Right cardiac atrium (tissue), 5 donors: ENCODE measurements around the gene ZNF132. TPM values are rescaled to one million over a fixed set of nuclear protein-coding genes. Genes with fewer than 3 reads are reported as not detected.
A peak's percentile ranks its signal among the peaks of the same experiment; 100 is the strongest.

Experiments
- ATAC-seq, 2 donors: fragments of 200-7000 bp; cut with Tn5 transposase; one replicate each; pipeline versions ENCODE4 v1.8.0 to v1.9.1; 2020; ENCODE audit warnings: moderate library complexity in 2 of 2, mild to moderate bottlenecking in 1 of 2
- DNase-seq, 3 donors: peaks; one replicate each; pipeline ENCODE4 v3.0.0-alpha.2; 2020
- H3K27ac ChIP-seq: one replicate; pipeline ENCODE4 v1.5.1; 2013; ENCODE audit warnings: mild to moderate bottlenecking, low read length, control low read depth, moderate library complexity
- H3K27me3 ChIP-seq: one replicate; pipeline ENCODE4 v1.6.1; 2013; ENCODE audit not compliant: control insufficient read depth, insufficient read depth
- H3K4me1 ChIP-seq: one replicate; pipeline ENCODE4 v1.6.1; 2013; ENCODE audit warnings: low read length; ENCODE audit not compliant: control insufficient read depth, insufficient read depth
- H3K4me3 ChIP-seq: one replicate; pipeline ENCODE4 v1.5.1; 2013; ENCODE audit warnings: low read length, control low read depth
- H3K9me3 ChIP-seq: one replicate; pipeline ENCODE4 v1.6.1; 2013; ENCODE audit warnings: low read length; ENCODE audit not compliant: control insufficient read depth
- WGBS: extraction: QIAGEN DNeasy Blood & Tissue Kit; methylation state at CpG from one replicate; pipeline ENCODE4 v1.1.7; 2013; 5-methylcytosine and 5-hydroxymethylcytosine counted together
- intact Hi-C, 4 donors: fragments of 100-400 bp; cut with DNase I; formaldehyde crosslinking; loops; one replicate each; pipeline versions ENCODE4 v1.11.0 to v1.14.0; 2022 to 2023
- polyA plus RNA-seq: library from polyadenylated mRNA; stranded (reverse); fragments of 200-250 nt; gene quantifications from one replicate; pipeline ENCODE4 v1.2.3, GENCODE V29; 2013
- total RNA-seq, 4 donors: library from RNA; stranded (reverse); fragmentation: NEBNext Ultra II Directional; extraction: Animal tissue kit (Norgen Biotek cat#: 25700); gene quantifications; one replicate each; pipeline ENCODE4 v1.2.1, GENCODE V29; 2021
- donor health status: healthy with polysubstance abuse.
- donor health status: DM: no; HTN: yes; CAD: no.
- donor health status: DM: no; HTN: no; CAD: no.
- donor health status: DM: no; HTN: yes; CAD: no; lungs with severe emphysema.
- donor health status: DM: yes; HTN: yes; CAD: no.

The ZNF132 gene
- total and polyA plus RNA-seq, 5 donors: 2.4 to 7.5 (median 6.6) TPM

DNA sequence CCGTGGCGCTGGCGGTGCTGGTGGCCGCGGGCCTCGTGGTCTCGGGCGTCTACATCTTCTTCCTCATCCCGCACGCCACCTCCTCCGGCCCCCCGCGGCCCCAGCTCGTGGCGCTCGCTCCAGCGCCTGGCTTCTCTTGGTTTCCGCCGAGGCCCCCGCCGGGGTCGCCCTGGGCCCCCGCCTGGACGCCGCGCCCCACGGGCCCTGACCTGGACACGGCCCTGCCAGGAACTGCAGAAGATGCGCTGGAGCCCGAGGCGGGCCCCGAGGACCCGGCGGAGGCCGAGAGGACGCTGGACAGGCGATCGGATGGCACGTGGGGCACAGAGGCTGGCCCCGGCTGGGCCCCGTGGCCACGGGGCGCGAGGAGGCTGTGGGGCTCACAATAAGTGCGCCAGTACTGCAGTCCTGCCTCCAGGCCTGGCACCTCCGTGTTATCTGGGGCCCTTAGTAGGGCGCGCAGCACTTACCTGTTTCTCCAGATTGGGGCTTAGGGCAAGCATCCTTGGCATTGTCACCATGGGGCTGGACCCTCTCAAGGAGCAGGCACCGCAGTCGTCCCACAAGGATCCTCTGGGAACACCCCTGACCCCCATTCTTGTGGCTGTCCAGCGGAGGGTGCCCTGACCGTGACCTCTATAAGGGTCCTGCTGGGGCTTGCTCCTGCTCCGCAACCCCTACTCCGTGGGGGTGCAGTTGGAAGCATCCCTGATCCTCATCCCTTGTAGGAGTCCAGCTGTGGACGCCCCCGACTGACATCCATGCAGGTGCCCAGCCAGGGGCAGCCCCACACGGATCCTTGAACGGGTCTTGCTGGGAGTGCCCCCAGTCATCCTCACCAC, 43.0 kb downstream of the ZNF132 start:
- Histone ChIP-seq H3K4me1 (no peaks in the 10 kb centered on the region), H3K27ac (no peak overlapping the region), H3K4me3 (no peak overlapping the region), H3K9me3 (no peaks in the 10 kb centered on the region), H3K27me3 (no peaks in the 10 kb centered on the region)
- intact Hi-C loops: no loop called here
- ATAC-seq (no peak), DNase-seq (peak in 1 of 3 donors; percentile 50)
- WGBS: 28% methylated on average over 58 of the region's 58 CpGs

DNA sequence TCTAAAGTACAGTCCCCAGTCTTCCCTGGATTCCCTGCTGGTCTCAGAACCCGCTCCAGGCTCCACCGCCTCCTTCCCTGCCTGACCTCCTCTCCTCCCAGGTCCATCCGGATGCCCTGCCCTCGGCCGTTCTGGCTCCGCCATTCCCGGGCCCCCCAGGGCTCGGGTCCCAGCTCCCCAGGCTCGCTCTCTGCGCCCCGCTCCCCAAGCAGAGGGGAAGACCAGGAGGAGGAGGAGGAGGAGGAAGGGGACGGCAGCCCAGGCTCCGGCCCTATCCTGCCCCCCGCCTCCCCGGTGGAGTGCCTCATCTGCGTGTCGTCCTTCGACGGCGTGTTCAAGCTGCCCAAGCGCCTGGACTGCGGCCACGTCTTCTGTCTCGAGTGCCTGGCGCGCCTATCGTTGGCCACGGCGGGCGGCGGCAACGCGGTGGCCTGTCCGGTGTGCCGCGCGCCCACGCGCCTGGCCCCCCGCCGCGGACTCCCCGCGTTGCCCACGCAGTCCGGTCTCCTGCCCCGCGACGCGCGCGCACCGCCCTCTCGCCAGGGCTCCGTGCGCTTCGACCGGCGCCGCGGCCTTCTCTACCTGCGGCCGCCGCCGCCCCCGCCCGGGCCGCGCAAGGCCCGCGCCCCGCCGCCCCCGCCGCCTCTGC, 43.9 kb downstream of the ZNF132 start:
- DNase-seq (peak in 1 of 3 donors; percentile 61), ATAC-seq (no peak)
- intact Hi-C loops: no loop called here
- Histone ChIP-seq H3K27me3 (no peaks in the 10 kb centered on the region), H3K27ac (no peak overlapping the region), H3K9me3 (no peaks in the 10 kb centered on the region), H3K4me3 (no peak overlapping the region), H3K4me1 (no peaks in the 10 kb centered on the region)
- WGBS: 4% methylated on average over 75 of the region's 75 CpGs

DNA sequence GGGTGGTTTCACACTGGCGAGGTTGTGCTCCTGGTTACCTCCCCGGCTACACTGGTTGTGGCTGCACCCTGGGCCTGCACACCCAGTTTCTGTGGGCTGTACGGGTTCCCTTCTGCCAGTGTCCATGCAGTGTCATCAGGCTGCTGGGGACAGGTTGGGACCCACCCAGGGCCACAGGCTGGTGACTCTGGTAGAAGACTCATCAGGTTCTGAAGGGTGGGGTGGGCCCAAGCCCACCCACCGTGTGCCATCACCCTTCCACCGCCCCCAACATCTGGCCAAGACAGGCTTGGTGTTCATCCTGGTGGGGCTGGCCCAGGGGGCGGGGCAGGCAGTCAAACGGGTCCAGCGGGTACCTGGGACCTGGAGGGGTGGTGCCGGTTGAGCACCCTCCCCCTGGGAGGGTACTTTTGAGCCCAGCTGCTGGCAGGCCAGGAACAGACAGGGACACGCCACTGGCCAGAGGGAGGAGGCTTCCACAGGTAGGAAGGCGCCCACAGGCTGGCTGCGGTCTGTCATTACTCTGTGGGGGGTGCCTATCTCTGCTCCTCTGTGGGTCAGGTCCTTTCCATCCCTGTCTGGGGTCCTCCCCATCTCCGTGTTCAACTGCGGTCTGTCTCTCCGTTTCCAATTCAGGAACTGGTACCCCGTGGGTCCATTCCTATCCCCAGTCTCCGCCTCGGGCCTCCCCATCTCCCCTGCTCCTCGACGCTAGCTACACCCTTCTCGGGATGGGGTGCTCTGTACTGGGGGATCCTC, 44.6 kb downstream of the ZNF132 start, which contains the start of gene RNF225:
Gene RNF225 (plus strand): TSS at position 437 of the 759 bp plus-strand sequence. CDS start 434 bp downstream, outside the sequence.
- 34% methylated on average over 21 of the region's 21 CpGs for WGBS
- H3K4me1 ChIP-seq: no peaks in the 10 kb centered on the region
- H3K27ac ChIP-seq: no peak within 1 kb of the TSS
- ATAC-seq: peak; percentile 7 to 28
- peak in 1 of 3 donors; percentile 42 for DNase-seq
- H3K9me3 ChIP-seq: no peaks in the 10 kb centered on the region
- no peaks in the 10 kb centered on the region for H3K27me3 ChIP-seq
- no peak within 1 kb of the TSS for H3K4me3 ChIP-seq
- intact Hi-C loops: no loop called here

DNA sequence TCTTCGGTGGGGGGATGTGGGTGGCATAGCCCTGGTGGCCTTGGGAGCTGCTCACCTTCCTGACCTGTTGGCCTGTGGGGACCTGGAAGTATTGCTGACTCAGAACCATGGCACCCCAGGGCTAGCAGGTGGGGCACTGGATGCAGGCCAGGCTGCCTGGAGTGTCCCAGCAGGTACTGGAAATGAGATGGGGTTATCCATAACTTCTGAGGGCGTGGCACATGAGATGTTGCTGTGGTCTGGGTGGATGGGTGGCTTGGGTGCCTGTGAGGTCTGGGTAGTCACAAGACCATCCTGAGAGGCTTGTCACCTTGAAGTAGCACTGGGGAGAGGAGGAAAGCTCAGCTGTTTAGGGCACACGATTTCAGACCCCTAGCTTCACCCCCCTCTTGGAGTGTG, 45.1 kb downstream of the ZNF132 start:
- H3K4me3 ChIP-seq: no peak overlapping the region
- intact Hi-C loops: no loop called here
- no peaks in the 10 kb centered on the region for H3K9me3 ChIP-seq
- H3K4me1 ChIP-seq: no peaks in the 10 kb centered on the region
- 73% methylated on average over 3 of the region's 3 CpGs for WGBS
- ATAC-seq: peak in 1 of 2 donors; percentile 5
- H3K27ac ChIP-seq: no peak overlapping the region
- H3K27me3 ChIP-seq: no peaks in the 10 kb centered on the region
- peak in 1 of 3 donors; percentile 38 for DNase-seq

DNA sequence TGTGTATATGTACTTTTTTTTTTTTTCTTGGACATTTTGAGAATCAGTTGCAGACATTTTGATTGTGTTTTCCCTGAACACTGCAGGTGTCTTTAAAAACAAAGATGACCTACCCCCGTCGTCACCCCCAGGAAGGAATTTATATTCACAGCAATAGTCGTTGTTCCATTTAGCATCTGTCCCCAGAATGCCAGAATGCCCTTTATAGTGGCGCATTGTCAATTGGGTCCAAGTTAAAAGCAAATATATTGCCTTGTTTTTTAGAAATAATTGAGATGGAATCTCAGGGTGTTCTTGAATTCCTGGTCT, 46.3 kb downstream of the ZNF132 start:
- no peak overlapping the region for H3K27ac ChIP-seq
- H3K9me3 ChIP-seq: no peaks in the 10 kb centered on the region
- no peak for DNase-seq
- WGBS: 88% methylated on average over 4 of the region's 4 CpGs
- intact Hi-C loops: no loop called here
- ATAC-seq: no peak
- no peaks in the 10 kb centered on the region for H3K4me1 ChIP-seq
- H3K4me3 ChIP-seq: no peak overlapping the region
- H3K27me3 ChIP-seq: no peaks in the 10 kb centered on the region

DNA sequence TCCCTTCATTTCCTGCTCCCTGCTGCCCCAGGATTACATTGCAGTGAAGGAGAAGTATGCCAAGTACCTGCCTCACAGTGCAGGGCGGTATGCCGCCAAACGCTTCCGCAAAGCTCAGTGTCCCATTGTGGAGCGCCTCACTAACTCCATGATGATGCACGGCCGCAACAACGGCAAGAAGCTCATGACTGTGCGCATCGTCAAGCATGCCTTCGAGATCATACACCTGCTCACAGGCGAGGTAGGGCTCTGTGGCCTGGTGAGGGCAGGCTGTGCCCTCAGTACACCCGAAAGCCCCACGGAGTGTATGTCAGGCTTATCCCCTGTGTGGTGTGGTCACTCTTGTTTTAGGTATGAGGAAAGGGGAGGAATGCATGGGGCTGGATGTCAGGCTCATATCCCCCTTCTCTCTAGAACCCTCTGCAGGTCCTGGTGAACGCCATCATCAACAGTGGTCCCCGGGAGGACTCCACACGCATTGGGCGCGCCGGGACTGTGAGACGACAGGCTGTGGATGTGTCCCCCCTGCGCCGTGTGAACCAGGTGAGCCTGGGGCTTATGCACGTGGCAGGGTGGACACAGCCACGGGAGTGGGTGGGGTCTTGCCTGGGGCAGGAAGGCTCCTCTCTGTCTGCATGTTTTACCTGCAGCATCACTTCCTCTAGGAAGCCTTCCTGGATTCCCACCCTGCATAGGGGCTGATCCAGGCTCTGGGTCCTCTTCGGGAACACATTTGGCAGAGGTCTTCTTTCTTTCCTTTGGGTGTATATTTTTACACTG, 46.8 kb downstream of the ZNF132 start:
- Histone ChIP-seq H3K4me1 (peaks cover under 1% of the 10 kb centered on the region), H3K9me3 (no peaks in the 10 kb centered on the region), H3K27me3 (no peaks in the 10 kb centered on the region), H3K27ac (no peak overlapping the region), H3K4me3 (no peak overlapping the region)
- intact Hi-C loops: no loop called here
- DNase-seq (peak in 1 of 3 donors; percentile 46), ATAC-seq (no peak)
- WGBS: 90% methylated on average over 26 of the region's 26 CpGs

DNA sequence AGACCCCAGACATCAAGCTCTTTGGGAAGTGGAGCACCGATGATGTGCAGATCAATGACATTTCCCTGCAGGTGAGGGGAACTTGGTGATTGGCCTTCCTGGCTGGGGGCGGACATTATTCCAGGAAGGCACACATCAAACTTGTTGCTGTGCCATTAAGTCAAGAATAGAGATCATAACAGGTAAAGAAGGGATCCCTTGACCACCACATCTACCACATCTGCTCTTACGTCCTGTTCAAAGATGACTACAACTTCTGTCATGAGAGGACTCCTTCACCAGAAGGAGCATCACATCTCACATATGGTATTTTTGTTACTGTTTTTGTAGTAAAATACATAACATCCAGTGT, 51.8 kb downstream of the ZNF132 start:
- Histone ChIP-seq H3K4me1 (peaks cover 13% of the 10 kb centered on the region), H3K4me3 (peak overlapping the region; percentile 99)

DNA sequence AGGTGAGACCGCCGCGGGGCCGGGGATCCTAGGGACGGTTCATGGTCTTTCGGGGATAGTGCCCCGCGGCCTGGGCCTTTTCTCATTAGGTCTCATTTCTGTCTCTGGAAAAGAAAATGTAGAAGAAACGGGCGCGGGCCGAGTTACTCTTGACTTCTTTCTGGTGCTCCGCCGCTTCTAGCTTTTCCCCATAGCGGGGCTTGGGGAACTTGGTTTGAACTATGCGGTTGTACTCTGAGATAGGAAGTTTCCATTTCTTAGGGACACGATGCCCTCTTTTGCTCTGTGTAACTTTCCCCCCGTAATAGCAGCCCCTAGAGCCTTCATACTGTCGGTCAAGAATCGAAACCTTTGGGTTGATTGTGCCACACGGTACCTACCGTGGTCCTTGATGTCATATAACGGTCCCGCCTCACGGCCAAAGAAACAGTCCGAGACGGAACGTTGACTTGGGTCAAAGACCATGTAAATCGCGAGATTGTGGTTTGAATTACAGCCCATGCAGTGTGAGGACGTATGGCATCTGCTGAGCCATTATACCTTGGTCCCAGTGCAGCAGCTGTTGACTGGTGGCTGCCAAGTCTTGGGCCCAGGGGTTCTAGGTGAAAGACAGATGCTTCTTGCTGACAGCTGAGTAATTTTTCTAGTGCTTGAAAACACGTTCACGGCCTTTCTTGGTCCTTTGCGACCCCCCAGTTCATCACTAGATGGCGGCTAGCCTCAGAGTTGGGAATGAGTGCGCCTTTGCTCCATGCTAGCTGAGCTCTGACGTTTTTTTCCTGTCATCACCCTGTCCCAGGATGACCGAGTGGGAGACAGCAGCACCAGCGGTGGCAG, 52.4 kb downstream of the ZNF132 start:
- peaks cover 13% of the 10 kb centered on the region for H3K4me1 ChIP-seq
- ATAC-seq: no peak
- peak overlapping the region; percentile 69 for H3K27ac ChIP-seq
- intact Hi-C loops: no loop called here
- no peaks in the 10 kb centered on the region for H3K27me3 ChIP-seq
- WGBS: 7% methylated on average over 39 of the region's 39 CpGs
- H3K4me3 ChIP-seq: peak overlapping the region; percentile 99
- DNase-seq: peak in 2 of 3 donors; percentile 23 to 49
- H3K9me3 ChIP-seq: no peaks in the 10 kb centered on the region

More for the DNA sequence above, 51.8 kb downstream of the ZNF132 start:
- DNase-seq (no peak), ATAC-seq (no peak)
- H3K27ac ChIP-seq: no peak overlapping the region
- no peaks in the 10 kb centered on the region for H3K9me3 ChIP-seq
- intact Hi-C loops: no loop called here
- no peaks in the 10 kb centered on the region for H3K27me3 ChIP-seq
- WGBS: 86% methylated on average over 3 of the region's 3 CpGs

DNA sequence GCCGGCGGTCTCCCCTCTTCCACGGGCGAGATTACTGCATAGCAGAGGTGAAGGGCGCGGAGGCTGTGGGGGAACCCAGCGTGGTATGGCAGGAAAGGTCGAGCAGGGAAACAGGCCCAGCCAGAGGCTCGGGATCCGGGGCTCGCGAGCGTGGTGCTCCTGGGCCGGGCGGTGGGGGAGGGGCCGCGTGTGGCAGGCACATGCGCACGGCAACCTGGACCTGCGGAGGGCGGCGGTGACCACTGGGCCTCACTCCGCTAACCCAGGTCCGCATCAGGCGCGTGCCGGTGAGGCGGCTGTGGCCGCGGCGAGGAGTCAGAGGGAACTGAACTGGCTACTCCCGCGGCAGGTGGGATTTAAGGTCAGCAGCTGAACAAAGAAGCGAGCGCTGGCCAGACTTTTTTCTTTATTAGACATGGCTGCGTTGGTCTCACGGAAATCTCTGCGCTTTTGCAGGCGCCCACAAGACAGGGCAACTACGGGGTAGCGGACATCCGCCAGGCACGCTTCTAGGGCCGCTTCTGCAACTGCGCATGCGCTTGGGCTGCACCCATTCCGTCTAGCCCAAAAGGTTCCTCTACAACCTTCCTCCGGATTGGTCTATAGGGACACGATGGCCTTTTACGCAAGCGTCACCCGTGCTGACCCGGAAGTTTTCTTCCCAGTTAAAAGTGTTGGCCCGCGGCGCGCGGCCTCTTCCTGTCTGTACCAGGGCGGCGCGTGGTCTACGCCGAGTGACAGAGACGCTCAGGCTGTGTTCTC, 53.2 kb downstream of the ZNF132 start, which contains the start of gene RPS5:
Gene RPS5 (plus strand): TSS at position 694 of the 762 bp plus-strand sequence. CDS start 869 bp downstream, outside the sequence.
- ATAC-seq (peak; percentile 96 to 97), DNase-seq (peak; percentile 95 to 98 (median 98))
- under 1% methylated on average over 64 of the region's 64 CpGs for WGBS
- H3K27me3 ChIP-seq: no peaks in the 10 kb centered on the region
- intact Hi-C loops: no loop called here
- peak within 1 kb of the TSS; percentile 99 for H3K4me3 ChIP-seq
- peaks cover 13% of the 10 kb centered on the region for H3K4me1 ChIP-seq
- peak within 1 kb of the TSS; percentile 99 for H3K27ac ChIP-seq
- no peaks in the 10 kb centered on the region for H3K9me3 ChIP-seq
